ENCODE measurements around the gene SAFB2.

DNA sequence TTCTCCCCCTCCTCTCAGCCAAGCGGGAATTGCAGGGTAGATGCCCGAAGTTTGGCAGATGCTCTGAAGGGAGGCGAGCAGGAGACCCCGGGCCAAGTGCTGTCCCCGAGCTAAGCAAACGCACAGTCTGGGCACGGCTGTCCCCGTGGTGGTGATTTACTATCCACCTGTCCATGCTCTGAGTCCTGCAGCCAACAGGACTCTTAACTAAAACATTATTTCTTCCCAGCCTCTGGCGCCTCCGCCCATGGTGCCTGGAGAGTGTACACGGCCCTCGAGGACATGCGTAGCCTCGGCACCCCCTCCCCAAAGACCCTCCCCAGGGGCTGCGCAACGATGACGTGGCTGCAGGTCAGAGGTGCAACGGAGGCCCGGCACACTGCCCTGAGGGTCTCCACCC, 62.4 kb downstream of the SAFB2 start:
- TF ChIP-seq, protein P1, sequence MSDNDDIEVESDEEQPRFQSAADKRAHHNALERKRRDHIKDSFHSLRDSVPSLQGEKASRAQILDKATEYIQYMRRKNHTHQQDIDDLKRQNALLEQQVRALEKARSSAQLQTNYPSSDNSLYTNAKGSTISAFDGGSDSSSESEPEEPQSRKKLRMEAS (IDR thresholded peaks at IDR 0.05; ENCODE audit: insufficient read depth, insufficient read length) = no peak
- TF ChIP-seq, protein P2, sequence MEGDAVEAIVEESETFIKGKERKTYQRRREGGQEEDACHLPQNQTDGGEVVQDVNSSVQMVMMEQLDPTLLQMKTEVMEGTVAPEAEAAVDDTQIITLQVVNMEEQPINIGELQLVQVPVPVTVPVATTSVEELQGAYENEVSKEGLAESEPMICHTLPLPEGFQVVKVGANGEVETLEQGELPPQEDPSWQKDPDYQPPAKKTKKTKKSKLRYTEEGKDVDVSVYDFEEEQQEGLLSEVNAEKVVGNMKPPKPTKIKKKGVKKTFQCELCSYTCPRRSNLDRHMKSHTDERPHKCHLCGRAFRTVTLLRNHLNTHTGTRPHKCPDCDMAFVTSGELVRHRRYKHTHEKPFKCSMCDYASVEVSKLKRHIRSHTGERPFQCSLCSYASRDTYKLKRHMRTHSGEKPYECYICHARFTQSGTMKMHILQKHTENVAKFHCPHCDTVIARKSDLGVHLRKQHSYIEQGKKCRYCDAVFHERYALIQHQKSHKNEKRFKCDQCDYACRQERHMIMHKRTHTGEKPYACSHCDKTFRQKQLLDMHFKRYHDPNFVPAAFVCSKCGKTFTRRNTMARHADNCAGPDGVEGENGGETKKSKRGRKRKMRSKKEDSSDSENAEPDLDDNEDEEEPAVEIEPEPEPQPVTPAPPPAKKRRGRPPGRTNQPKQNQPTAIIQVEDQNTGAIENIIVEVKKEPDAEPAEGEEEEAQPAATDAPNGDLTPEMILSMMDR (IDR thresholded peaks at IDR 0.05; ENCODE audit: extremely low read depth in 1 of 2, insufficient read depth in 1 of 2, low read depth in 1 of 2, low read length in 2 of 2) = no peak
- no peak for TF ChIP-seq POLR2A (IDR thresholded peaks at IDR 0.05; ENCODE audit: low read depth, low read length)
- no peak for TF ChIP-seq EZH2 (IDR thresholded peaks at IDR 0.05; ENCODE audit: borderline replicate concordance, low read depth, low read length, severe bottlenecking)
- no peak for TF ChIP-seq POLR2AphosphoS5 (IDR thresholded peaks at IDR 0.05; ENCODE audit: insufficient read depth, low read depth, low read length)
- TF ChIP-seq JUN (IDR thresholded peaks at IDR 0.05; ENCODE audit: borderline replicate concordance, insufficient read depth, insufficient read length, low read depth) = no peak
- TF ChIP-seq GATA2 (IDR thresholded peaks at IDR 0.05; ENCODE audit: insufficient read depth, insufficient read length, low read depth, low read length) = no peak
- TF ChIP-seq MYC (IDR thresholded peaks at IDR 0.05; ENCODE audit: low read depth, low read length) = no peak
- TF ChIP-seq FOS (IDR thresholded peaks at IDR 0.05; ENCODE audit: borderline replicate concordance, insufficient read depth, low read length) = no peak

Measured in endothelial cell of umbilical vein (primary cell).